Measurements from ENCODE around the gene RRP1.

DNA sequence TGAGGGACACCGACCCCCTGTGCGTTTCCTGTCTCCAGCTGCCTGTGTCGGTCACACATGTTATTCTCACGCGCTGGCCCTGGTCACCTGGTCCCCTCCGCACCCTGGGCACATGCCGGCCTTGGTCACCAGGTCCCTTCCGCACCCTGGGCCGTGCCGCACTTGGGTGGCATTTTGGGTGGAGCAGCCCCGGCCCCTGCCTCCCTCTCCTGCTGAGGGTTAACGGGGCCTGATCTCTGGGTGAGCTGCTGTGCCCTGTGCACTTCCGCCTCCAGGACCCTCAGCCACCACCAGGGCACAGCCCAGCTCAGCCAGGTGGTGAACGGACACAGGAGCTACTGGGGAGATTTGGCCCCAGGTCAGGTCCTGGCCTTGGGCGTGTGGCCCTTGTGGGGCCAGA lies 26.6 kb downstream of the RRP1 start:
- TF ChIP-seq CTCF (IDR thresholded peaks at IDR 0.05) (no peak), POLR2AphosphoS5 (IDR thresholded peaks at IDR 0.05) (no peak)

Measured in esophagus muscularis mucosa (tissue), 3 donors.